ENCODE results near the gene CFAP20DC. TPM values are rescaled to one million over a fixed set of nuclear protein-coding genes. Genes with fewer than 3 reads are reported as not detected.

The CFAP20DC gene
- total and polyA plus RNA-seq, 7 donors, result 0.03 TPM; not detected in 4

- Histone ChIP-seq H3K4me3 (no peak overlapping the region), H3K4me1 (no peaks in the 10 kb centered on the region), H3K36me3 (ENCODE audit: insufficient read depth in 1 of 2, low read depth in 1 of 2) (no peaks in the 10 kb centered on the region), H3K27me3 (ENCODE audit: insufficient read depth in 3 of 3, low read length in 2 of 3) (no peaks in the 10 kb centered on the region), H3K9me3 (peaks cover 9% of the 10 kb centered on the region), H3K27ac (no peak overlapping the region)
- WGBS, 3 donors, result 78 to 94% (median 93%) methylated on average over 4 of the region's 4 CpGs
- no peak for ATAC-seq
- TF ChIP-seq CTCF (IDR thresholded peaks at IDR 0.05), result no peak
- intact Hi-C loops (cut with DNase I), result no loop called here
- DNase-seq, result no peak
These were observed 265.4 kb downstream of the CFAP20DC start for GRCh38 chr3:58784425-58784824.

GRCh38 chr3:58783845-58784244 lies 266.0 kb downstream of the CFAP20DC start:
- WGBS, 3 donors, result 96 to 97% (median 96%) methylated on average over 2 of the region's 2 CpGs
- no peak for TF ChIP-seq CTCF (IDR thresholded peaks at IDR 0.05)

GRCh38 chr3:58779934-58780333 lies 269.9 kb downstream of the CFAP20DC start:
- TF ChIP-seq CTCF (IDR thresholded peaks at IDR 0.05), result no peak
- no peak overlapping the region for H3K27ac ChIP-seq
- no peak overlapping the region for H3K4me3 ChIP-seq
- DNase-seq, result no peak
- no peak for ATAC-seq
- intact Hi-C loops (cut with DNase I), result no loop called here
- no peaks in the 10 kb centered on the region for H3K4me1 ChIP-seq
- peaks cover 14% of the 10 kb centered on the region for H3K9me3 ChIP-seq
- H3K27me3 ChIP-seq (ENCODE audit: insufficient read depth in 3 of 3, low read length in 2 of 3), result no peaks in the 10 kb centered on the region
- H3K36me3 ChIP-seq (ENCODE audit: insufficient read depth in 1 of 2, low read depth in 1 of 2), result no peaks in the 10 kb centered on the region

More at GRCh38 chr3:58783845-58784244, 266.0 kb downstream of the CFAP20DC start:
- H3K4me3 ChIP-seq, result no peak overlapping the region
- H3K36me3 ChIP-seq (ENCODE audit: insufficient read depth in 1 of 2, low read depth in 1 of 2), result no peaks in the 10 kb centered on the region
- ATAC-seq (no peak), DNase-seq (no peak)
- H3K27ac ChIP-seq, result no peak overlapping the region
- peaks cover 14% of the 10 kb centered on the region for H3K9me3 ChIP-seq
- H3K27me3 ChIP-seq (ENCODE audit: insufficient read depth in 3 of 3, low read length in 2 of 3), result no peaks in the 10 kb centered on the region
- no peaks in the 10 kb centered on the region for H3K4me1 ChIP-seq
- intact Hi-C loops (cut with DNase I), result no loop called here

GRCh38 chr3:58776231-58776630 lies 273.6 kb downstream of the CFAP20DC start:
- Histone ChIP-seq H3K27me3 (ENCODE audit: insufficient read depth in 3 of 3, low read length in 2 of 3) (no peaks in the 10 kb centered on the region), H3K27ac (no peak overlapping the region), H3K9me3 (peaks cover 11% of the 10 kb centered on the region), H3K4me1 (no peaks in the 10 kb centered on the region), H3K4me3 (no peak overlapping the region), H3K36me3 (ENCODE audit: insufficient read depth in 1 of 2, low read depth in 1 of 2) (no peaks in the 10 kb centered on the region)
- ATAC-seq (no peak), DNase-seq (no peak)
- no peak for TF ChIP-seq CTCF (IDR thresholded peaks at IDR 0.05)
- intact Hi-C loops (cut with DNase I), result no loop called here
- 59 to 68% (median 68%) methylated on average over 2 of the region's 2 CpGs for WGBS, 3 donors

DNA sequence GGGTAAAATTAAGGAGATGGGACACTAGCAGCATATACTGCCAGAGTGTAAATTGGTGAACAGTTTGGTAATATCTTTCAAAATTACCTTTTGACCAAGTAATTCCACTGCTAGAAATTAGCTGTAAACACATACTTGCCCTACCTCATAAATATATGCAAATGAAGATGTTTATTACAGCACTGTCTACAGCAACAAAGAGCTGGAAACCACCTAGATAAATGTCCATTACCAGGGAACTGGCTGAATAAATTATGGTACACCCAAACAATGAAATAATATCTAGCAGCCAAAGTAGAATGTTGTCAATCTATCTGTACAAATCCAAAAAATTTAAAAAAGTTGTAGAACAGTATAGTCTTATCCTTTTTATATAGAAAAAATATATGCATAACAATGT lies 277.4 kb downstream of the CFAP20DC start:
- Histone ChIP-seq H3K4me3 (no peak overlapping the region), H3K27me3 (ENCODE audit: insufficient read depth in 3 of 3, low read length in 2 of 3) (no peaks in the 10 kb centered on the region), H3K27ac (no peak overlapping the region), H3K4me1 (no peaks in the 10 kb centered on the region), H3K9me3 (no peaks in the 10 kb centered on the region), H3K36me3 (ENCODE audit: insufficient read depth in 1 of 2, low read depth in 1 of 2) (no peaks in the 10 kb centered on the region)
- ATAC-seq (no peak), DNase-seq (no peak)
- no peak for TF ChIP-seq CTCF (IDR thresholded peaks at IDR 0.05)
- intact Hi-C loops (cut with DNase I), result no loop called here
